NCI-H2029 treated with DMSO at 0.1 percent for 48 hours (cell line): Measurements from ENCODE around the gene ATP10B.
"Not testable (repeated sequence)": the region's sequence is repeated elsewhere in the genome, so short reads cannot be mapped to it uniquely, and the experiment has no call there.

ENCODE experiments used
- DNase-seq: peaks from one replicate; lab custom pipeline; 2025; lab: John Stamatoyannopoulos, UW

Gene ATP10B

GRCh38 chr5:160750938-160751657, 100.9 kb downstream of the ATP10B start:
- DNase-seq: no peak

GRCh38 chr5:160749682-160750081, 102.3 kb downstream of the ATP10B start:
- DNase-seq: no peak

- no peak for DNase-seq
Observed at GRCh38 chr5:160749026-160749425, 103.0 kb downstream of the ATP10B start.

GRCh38 chr5:160747987-160748386, 104.0 kb downstream of the ATP10B start:
- DNase-seq: no peak

- no peak for DNase-seq
Observed at GRCh38 chr5:160747559-160747958, 104.5 kb downstream of the ATP10B start.

- DNase-seq: no peak
Observed at GRCh38 chr5:160744268-160745101, 107.5 kb downstream of the ATP10B start.

- DNase-seq: no peak
Observed at GRCh38 chr5:160743027-160743426, 109.0 kb downstream of the ATP10B start.

- DNase-seq: no peak
Observed at GRCh38 chr5:160742446-160742845, 109.6 kb downstream of the ATP10B start.

GRCh38 chr5:160727296-160727997, 124.6 kb downstream of the ATP10B start:
- no peak for DNase-seq

- DNase-seq: no peak
Observed at GRCh38 chr5:160726721-160727120, 125.3 kb downstream of the ATP10B start.

GRCh38 chr5:160720822-160721221, 131.2 kb downstream of the ATP10B start:
- DNase-seq: no peak

- DNase-seq: not testable (repeated sequence)
Observed at GRCh38 chr5:160715508-160715907, 136.5 kb downstream of the ATP10B start.

- DNase-seq: no peak
Observed at GRCh38 chr5:160703547-160704189, 148.3 kb downstream of the ATP10B start.

GRCh38 chr5:160702934-160703333, 149.1 kb downstream of the ATP10B start:
- no peak for DNase-seq

- DNase-seq: no peak
Observed at GRCh38 chr5:160702311-160702803, 149.7 kb downstream of the ATP10B start.

GRCh38 chr5:160701403-160701802, 150.6 kb downstream of the ATP10B start:
- no peak for DNase-seq

- no peak for DNase-seq
Observed at GRCh38 chr5:160699301-160699700, 152.7 kb downstream of the ATP10B start.

- DNase-seq: no peak
Observed at GRCh38 chr5:160697281-160697680, 154.7 kb downstream of the ATP10B start.

- no peak for DNase-seq
Observed at GRCh38 chr5:160694896-160695295, 157.1 kb downstream of the ATP10B start.

GRCh38 chr5:160693831-160694465, 158.1 kb downstream of the ATP10B start:
- DNase-seq: no peak

GRCh38 chr5:160692271-160692670, 159.7 kb downstream of the ATP10B start:
- DNase-seq: no peak
